GM18519 (cell line): ENCODE measurements around the gene ABR.
A peak's percentile ranks its signal among the peaks of the same experiment; 100 is the strongest.
"Not testable (repeated sequence)": the region's sequence is repeated elsewhere in the genome, so short reads cannot be mapped to it uniquely, and the experiment has no call there.

ENCODE experiments used
- ATAC-seq: cut with Tn5 transposase; IDR thresholded peaks from one replicate; pipeline ENCODE4 v1.9.1; 2021; ENCODE audit warnings: mild to moderate bottlenecking, moderate library complexity; ENCODE audit not compliant: unreplicated experiment, low FRiP score

ABR gene

GRCh38 chr17:1000597-1001461 is 179.0 kb downstream of the ABR start:
- ATAC-seq: no peak

GRCh38 chr17:998111-998510 is 181.7 kb downstream of the ABR start:
- ATAC-seq: no peak

GRCh38 chr17:996554-997344 is 183.0 kb downstream of the ABR start, which contains the start of gene TIMM22:
Gene TIMM22, plus strand, starts transcription at chr17:997129. Its CDS starts 14 bp downstream, at chr17:997143.
- peak; percentile 74 for ATAC-seq

- not testable (repeated sequence) for ATAC-seq
Observed at GRCh38 chr17:995324-995723, 184.5 kb downstream of the ABR start.

GRCh38 chr17:992933-993332 is 186.8 kb downstream of the ABR start:
- ATAC-seq: no peak

GRCh38 chr17:988561-988960 is 191.2 kb downstream of the ABR start:
- no peak for ATAC-seq

GRCh38 chr17:987931-988330 is 191.8 kb downstream of the ABR start:
- ATAC-seq: no peak

- ATAC-seq: no peak
Observed at GRCh38 chr17:986322-986929, 193.4 kb downstream of the ABR start.

GRCh38 chr17:983921-984320 is 195.9 kb downstream of the ABR start:
- ATAC-seq: no peak

GRCh38 chr17:981292-981658 is 198.5 kb downstream of the ABR start:
- ATAC-seq: no peak

- no peak for ATAC-seq
Observed at GRCh38 chr17:980406-981291, 199.1 kb downstream of the ABR start.

- no peak for ATAC-seq
Observed at GRCh38 chr17:979539-980405, 200.0 kb downstream of the ABR start, which contains the start of gene NXN. Gene NXN, minus strand, starts transcription at chr17:979776.

GRCh38 chr17:979212-979538 is 200.6 kb downstream of the ABR start:
- ATAC-seq: no peak

GRCh38 chr17:978103-979093 is 201.4 kb downstream of the ABR start:
- ATAC-seq: no peak

- no peak for ATAC-seq
Observed at GRCh38 chr17:977166-977565, 202.6 kb downstream of the ABR start.

GRCh38 chr17:976312-976711 is 203.5 kb downstream of the ABR start:
- no peak for ATAC-seq

GRCh38 chr17:975371-975915 is 204.3 kb downstream of the ABR start:
- no peak for ATAC-seq

GRCh38 chr17:974778-975177 is 205.0 kb downstream of the ABR start:
- not testable (repeated sequence) for ATAC-seq
